ENCODE measurements around the gene GADD45B. TPM values are rescaled to one million over a fixed set of nuclear protein-coding genes. Genes with fewer than 3 reads are reported as not detected.

GADD45B gene
- total and polyA plus RNA-seq, 2 donors (not counting 3 experiments of a cell fraction or from before 2014, with no cell fraction given), result 61.3 to 267 TPM

DNA sequence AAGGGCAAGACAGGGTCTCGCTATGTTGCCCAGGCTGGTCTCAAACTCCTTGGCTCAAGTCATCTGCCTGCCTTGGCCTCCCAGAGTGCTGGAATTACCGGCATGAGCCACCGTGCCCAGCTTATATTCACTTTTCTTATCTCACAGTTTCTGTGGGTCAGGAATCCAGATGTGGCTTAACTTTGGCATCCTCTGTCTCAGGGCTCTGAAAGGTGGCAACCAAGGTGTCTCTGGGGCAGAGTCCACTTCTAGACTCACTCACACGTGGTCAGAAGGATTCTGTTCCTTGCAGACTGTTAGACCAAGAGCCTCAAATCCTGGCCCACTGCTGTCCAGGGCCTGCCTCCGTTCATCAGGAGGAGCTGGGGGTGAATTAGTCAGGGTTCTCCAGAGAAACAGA lies 11.5 kb upstream of the GADD45B start:
- no peak overlapping the region for H2AFZ ChIP-seq (ENCODE audit: low read depth, low read length)
- CTCF ChIA-PET, result interaction anchor here (0.6 to 0.7 kb wide), 2 partner anchors 147 to 149 kb away, joined by 3 read pairs; no protein-coding TSS in a partner anchor

More for the DNA sequence above, 11.5 kb upstream of the GADD45B start:
- Histone ChIP-seq H3K9ac (replicated peaks; ENCODE audit: extremely low read depth, insufficient read depth, low read length) (no peak overlapping the region), H3K79me2 (ENCODE audit: control insufficient read depth, insufficient read depth, low read length) (no peaks in the 10 kb centered on the region), H3K9me3 (replicated peaks; ENCODE audit: control insufficient read depth, insufficient read depth, low read length) (no peaks in the 10 kb centered on the region), H3K9me1 (replicated peaks; ENCODE audit: control insufficient read depth, extremely low read depth, insufficient read depth, low read length) (no peaks in the 10 kb centered on the region), H3K27ac (ENCODE audit: insufficient read depth, low read depth, low read length) (no peak overlapping the region), H3K27me3 (ENCODE audit: control insufficient read depth in 2 of 2, insufficient read depth in 2 of 2, low read length in 2 of 2) (no peaks in the 10 kb centered on the region), H4K20me1 (replicated peaks; ENCODE audit: control insufficient read depth, extremely low read depth, insufficient read depth, low read length) (no peaks in the 10 kb centered on the region), H3K4me3 (replicated peaks in 1 of 3; ENCODE audit: insufficient read depth in 1 of 3, low read depth in 1 of 3, low read length in 3 of 3) (no peak overlapping the region), H3K4me2 (ENCODE audit: insufficient read depth, low read length) (no peak overlapping the region), H3K4me1 (ENCODE audit: control insufficient read depth, extremely low read depth, insufficient read depth, low read length) (peaks cover 17% of the 10 kb centered on the region), H3K36me3 (ENCODE audit: control insufficient read depth in 2 of 2, extremely low read depth in 1 of 2, insufficient read depth in 2 of 2, low read length in 2 of 2) (no peaks in the 10 kb centered on the region)
- dilution Hi-C loops (cut with MboI; ENCODE audit: extremely low pct_ligation_motif_present, low sequenced_read_pairs) (no loop called here), intact Hi-C loops (cut with micrococcal nuclease) (no loop called here)
- TF ChIP-seq GATA2 (IDR thresholded peaks at IDR 0.05; ENCODE audit: insufficient read depth, insufficient read length, low read depth, low read length) (no peak), JUN (IDR thresholded peaks at IDR 0.05; ENCODE audit: borderline replicate concordance, insufficient read depth, insufficient read length, low read depth) (no peak), MYC (IDR thresholded peaks at IDR 0.05; ENCODE audit: low read depth, low read length) (no peak), EZH2 (IDR thresholded peaks at IDR 0.05; ENCODE audit: borderline replicate concordance, low read depth, low read length, severe bottlenecking) (no peak)
- TF ChIP-seq, protein P1, sequence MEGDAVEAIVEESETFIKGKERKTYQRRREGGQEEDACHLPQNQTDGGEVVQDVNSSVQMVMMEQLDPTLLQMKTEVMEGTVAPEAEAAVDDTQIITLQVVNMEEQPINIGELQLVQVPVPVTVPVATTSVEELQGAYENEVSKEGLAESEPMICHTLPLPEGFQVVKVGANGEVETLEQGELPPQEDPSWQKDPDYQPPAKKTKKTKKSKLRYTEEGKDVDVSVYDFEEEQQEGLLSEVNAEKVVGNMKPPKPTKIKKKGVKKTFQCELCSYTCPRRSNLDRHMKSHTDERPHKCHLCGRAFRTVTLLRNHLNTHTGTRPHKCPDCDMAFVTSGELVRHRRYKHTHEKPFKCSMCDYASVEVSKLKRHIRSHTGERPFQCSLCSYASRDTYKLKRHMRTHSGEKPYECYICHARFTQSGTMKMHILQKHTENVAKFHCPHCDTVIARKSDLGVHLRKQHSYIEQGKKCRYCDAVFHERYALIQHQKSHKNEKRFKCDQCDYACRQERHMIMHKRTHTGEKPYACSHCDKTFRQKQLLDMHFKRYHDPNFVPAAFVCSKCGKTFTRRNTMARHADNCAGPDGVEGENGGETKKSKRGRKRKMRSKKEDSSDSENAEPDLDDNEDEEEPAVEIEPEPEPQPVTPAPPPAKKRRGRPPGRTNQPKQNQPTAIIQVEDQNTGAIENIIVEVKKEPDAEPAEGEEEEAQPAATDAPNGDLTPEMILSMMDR (IDR thresholded peaks at IDR 0.05; ENCODE audit: extremely low read depth in 1 of 2, insufficient read depth in 1 of 2, low read depth in 1 of 2, low read length in 2 of 2), result no peak
- TF ChIP-seq, protein P2, sequence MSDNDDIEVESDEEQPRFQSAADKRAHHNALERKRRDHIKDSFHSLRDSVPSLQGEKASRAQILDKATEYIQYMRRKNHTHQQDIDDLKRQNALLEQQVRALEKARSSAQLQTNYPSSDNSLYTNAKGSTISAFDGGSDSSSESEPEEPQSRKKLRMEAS (IDR thresholded peaks at IDR 0.05; ENCODE audit: insufficient read depth, insufficient read length), result no peak
- peak; percentile 28 for FAIRE-seq
- POLR2A ChIA-PET, result interaction anchor here (2.0 kb wide), 1 partner anchor 11 kb away, joined by 9 read pairs; the partner anchor contains the start of gene GADD45B
- no TSS peak for BruUV-seq (replicated peaks)
- no peak for DNase-seq (ENCODE audit: low read depth, low spot score)

Data from endothelial cell of umbilical vein (primary cell).